Loucy (cell line): ENCODE results near the gene SMARCE1.

Source experiments
- H2AFZ ChIP-seq: fragments of 200-600 bp; sonication (generic); 2 replicates; pipeline ENCODE4 v1.6.0; 2016; ENCODE audit warnings: antibody characterized with exemption, mild to moderate bottlenecking, low read length, moderate library complexity
- H3F3A ChIP-seq: fragments of 200-600 bp; 2 replicates; pipeline ENCODE4 v1.6.0; 2016; ENCODE audit warnings: antibody characterized with exemption, low read depth, mild to moderate bottlenecking
- H3K27me3 ChIP-seq: fragments of 200-600 bp; sonication (generic); 2 replicates; pipeline ENCODE4 v1.6.1; 2014; ENCODE audit warnings: low read length, mild to moderate bottlenecking; ENCODE audit not compliant: insufficient read depth, poor library complexity, severe bottlenecking
- H3K36me3 ChIP-seq: fragments of 200-600 bp; sonication (generic); 2 replicates; pipeline ENCODE4 v1.6.1; 2016; ENCODE audit warnings: low read length; ENCODE audit not compliant: insufficient read depth
- H3K4me1 ChIP-seq: fragments of 200-600 bp; sonication (generic); 2 replicates; pipeline ENCODE4 v1.5.1; 2014; ENCODE audit warnings: low read length, mild to moderate bottlenecking; ENCODE audit not compliant: insufficient read depth, poor library complexity, severe bottlenecking
- H3K4me2 ChIP-seq: fragments of 200-600 bp; sonication (generic); 2 replicates; pipeline ENCODE4 v1.6.0; 2014; ENCODE audit warnings: antibody characterized with exemption, low read length, low read depth, mild to moderate bottlenecking; ENCODE audit not compliant: poor library complexity, severe bottlenecking
- H3K4me3 ChIP-seq: fragments of 200-600 bp; sonication (generic); 2 replicates; pipeline ENCODE4 v1.5.1; 2014; ENCODE audit warnings: low read length, mild to moderate bottlenecking, mixed read lengths; ENCODE audit not compliant: poor library complexity, severe bottlenecking
- H3K79me2 ChIP-seq: fragments of 200-600 bp; sonication (generic); 2 replicates; pipeline ENCODE4 v1.6.1; 2014; ENCODE audit warnings: low read length; ENCODE audit not compliant: insufficient read depth
- H3K9ac ChIP-seq: fragments of 200-600 bp; sonication (generic); 2 replicates; pipeline ENCODE4 v1.6.0; 2014; ENCODE audit warnings: mild to moderate bottlenecking, low read depth, low read length, moderate library complexity; ENCODE audit not compliant: poor library complexity, severe bottlenecking
- H3K9me2 ChIP-seq: fragments of 200-600 bp; sonication (generic); replicated peaks from 2 replicates; pipeline ENCODE4 v1.6.1; 2016; ENCODE audit warnings: low read depth, low read length, mixed read lengths
- H3K9me3 ChIP-seq: fragments of 200-600 bp; sonication (generic); 2 replicates; pipeline ENCODE4 v1.6.1; 2014; ENCODE audit warnings: mild to moderate bottlenecking, antibody characterized with exemption, low read length, low read depth; ENCODE audit not compliant: insufficient read depth
- H4K20me1 ChIP-seq: fragments of 200-600 bp; sonication (generic); 2 replicates; pipeline ENCODE4 v1.6.0; 2014; ENCODE audit warnings: antibody characterized with exemption, low read length, mild to moderate bottlenecking; ENCODE audit not compliant: insufficient read depth, poor library complexity, severe bottlenecking
- EZH2phosphoT487 ChIP-seq: fragments of 200-600 bp; IDR thresholded peaks from 2 replicates; pipeline ENCODE4 v1.6.1; 2018; ENCODE audit warnings: antibody characterized with exemption, mild to moderate bottlenecking, moderate library complexity, borderline replicate concordance
- TF ChIP-seq, protein P1 (sequence below): fragments of 200-600 bp; sonication (generic); conservative IDR thresholded peaks from 2 replicates; pipeline ENCODE4 v1.5.1; 2014; ENCODE audit warnings: mild to moderate bottlenecking, antibody characterized with exemption, low read length

Gene SMARCE1

DNA sequence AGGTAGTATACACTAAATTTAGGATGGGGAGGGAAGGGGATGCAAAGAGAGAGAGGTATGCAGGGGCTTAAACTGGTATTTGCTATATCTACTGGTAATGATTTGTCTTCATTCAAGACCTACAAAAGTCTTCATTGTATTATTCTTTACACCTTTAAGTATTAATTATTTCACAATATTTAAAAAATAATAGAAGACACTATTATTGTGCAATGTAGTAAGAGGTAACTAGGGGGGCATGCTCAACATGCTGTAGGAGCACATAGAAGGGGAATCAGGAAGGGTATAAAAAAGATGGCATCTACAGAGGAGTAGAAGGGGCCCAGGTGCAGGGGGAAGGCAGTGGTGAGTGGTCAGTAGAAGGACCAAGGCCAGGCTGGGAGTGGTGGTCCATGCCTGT lies 67.5 kb downstream of the SMARCE1 start:
- Histone ChIP-seq H3K4me1 (peaks cover 21% of the 10 kb centered on the region), H3K4me2 (no peak overlapping the region), H3K4me3 (no peak overlapping the region), H3K9me2 (no peaks in the 10 kb centered on the region), H2AFZ (no peak overlapping the region), H4K20me1 (no peaks in the 10 kb centered on the region), H3K9me3 (no peaks in the 10 kb centered on the region), H3K79me2 (no peaks in the 10 kb centered on the region), H3K9ac (no peak overlapping the region), H3K27me3 (no peaks in the 10 kb centered on the region), H3F3A (no peaks in the 10 kb centered on the region), H3K36me3 (no peaks in the 10 kb centered on the region)
- TF ChIP-seq EZH2phosphoT487, result no peak
- TF ChIP-seq, protein P1, sequence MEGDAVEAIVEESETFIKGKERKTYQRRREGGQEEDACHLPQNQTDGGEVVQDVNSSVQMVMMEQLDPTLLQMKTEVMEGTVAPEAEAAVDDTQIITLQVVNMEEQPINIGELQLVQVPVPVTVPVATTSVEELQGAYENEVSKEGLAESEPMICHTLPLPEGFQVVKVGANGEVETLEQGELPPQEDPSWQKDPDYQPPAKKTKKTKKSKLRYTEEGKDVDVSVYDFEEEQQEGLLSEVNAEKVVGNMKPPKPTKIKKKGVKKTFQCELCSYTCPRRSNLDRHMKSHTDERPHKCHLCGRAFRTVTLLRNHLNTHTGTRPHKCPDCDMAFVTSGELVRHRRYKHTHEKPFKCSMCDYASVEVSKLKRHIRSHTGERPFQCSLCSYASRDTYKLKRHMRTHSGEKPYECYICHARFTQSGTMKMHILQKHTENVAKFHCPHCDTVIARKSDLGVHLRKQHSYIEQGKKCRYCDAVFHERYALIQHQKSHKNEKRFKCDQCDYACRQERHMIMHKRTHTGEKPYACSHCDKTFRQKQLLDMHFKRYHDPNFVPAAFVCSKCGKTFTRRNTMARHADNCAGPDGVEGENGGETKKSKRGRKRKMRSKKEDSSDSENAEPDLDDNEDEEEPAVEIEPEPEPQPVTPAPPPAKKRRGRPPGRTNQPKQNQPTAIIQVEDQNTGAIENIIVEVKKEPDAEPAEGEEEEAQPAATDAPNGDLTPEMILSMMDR, result no peak

DNA sequence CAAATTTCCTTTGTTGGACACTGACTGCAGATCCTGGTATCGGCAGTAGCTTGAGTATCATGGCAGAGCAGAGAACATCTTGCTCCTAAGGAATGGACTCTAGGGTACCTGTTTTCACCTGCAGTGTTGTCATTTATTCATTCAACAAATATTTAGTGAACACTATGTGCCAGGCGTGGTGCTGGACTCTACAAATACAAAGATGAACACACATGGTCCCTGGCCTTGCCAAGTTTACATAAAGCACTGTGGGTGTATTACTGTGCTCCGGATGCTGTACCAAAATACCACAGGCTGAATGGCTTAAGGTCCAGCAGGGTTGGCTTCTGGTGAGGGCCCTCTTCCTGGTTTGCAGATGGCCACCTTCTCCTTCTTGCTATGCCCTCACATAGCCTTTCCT lies 68.1 kb downstream of the SMARCE1 start:
- no peaks in the 10 kb centered on the region for H4K20me1 ChIP-seq
- TF ChIP-seq, protein P1, result no peak
- TF ChIP-seq EZH2phosphoT487, result no peak
- no peaks in the 10 kb centered on the region for H3K27me3 ChIP-seq
- no peak overlapping the region for H3K4me2 ChIP-seq
- no peak overlapping the region for H3K9ac ChIP-seq
- H3K4me1 ChIP-seq, result peaks cover 21% of the 10 kb centered on the region
- no peak overlapping the region for H2AFZ ChIP-seq
- H3K9me3 ChIP-seq, result no peaks in the 10 kb centered on the region; the same call in 1 of the 2 replicates
- H3K4me3 ChIP-seq, result no peak overlapping the region
- no peaks in the 10 kb centered on the region for H3F3A ChIP-seq
- no peaks in the 10 kb centered on the region for H3K79me2 ChIP-seq
- no peaks in the 10 kb centered on the region for H3K9me2 ChIP-seq
- H3K36me3 ChIP-seq, result no peaks in the 10 kb centered on the region

DNA sequence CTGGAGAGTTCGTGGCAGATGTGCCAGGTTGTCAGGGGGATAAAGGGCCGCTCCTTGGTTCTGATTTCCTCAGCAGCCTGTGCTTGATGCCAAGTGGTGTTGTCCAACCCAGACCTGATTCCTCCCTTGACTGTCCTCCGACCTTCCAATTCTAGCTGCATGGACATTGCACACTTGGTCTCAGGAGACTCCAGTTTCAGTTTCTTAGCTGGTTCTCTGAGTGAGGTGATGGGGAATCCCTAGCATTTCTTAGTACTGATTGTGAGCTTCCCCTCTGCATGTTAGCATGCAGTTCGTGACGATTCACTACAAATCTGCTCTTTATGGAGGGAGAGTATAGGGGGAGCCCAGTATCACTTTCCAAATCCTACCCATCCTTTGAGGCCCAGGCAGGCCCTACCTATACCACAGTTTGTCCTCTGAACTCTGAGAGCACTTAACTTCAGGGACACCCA lies 70.0 kb downstream of the SMARCE1 start:
- H2AFZ ChIP-seq, result no peak overlapping the region
- peaks cover 19% of the 10 kb centered on the region for H3K4me1 ChIP-seq
- H3F3A ChIP-seq, result no peaks in the 10 kb centered on the region
- no peaks in the 10 kb centered on the region; the same call in 1 of the 2 replicates for H3K9me3 ChIP-seq
- H3K36me3 ChIP-seq, result no peaks in the 10 kb centered on the region
- no peak overlapping the region for H3K9ac ChIP-seq
- H3K79me2 ChIP-seq, result no peaks in the 10 kb centered on the region
- TF ChIP-seq, protein P1, result no peak
- TF ChIP-seq EZH2phosphoT487, result no peak
- H3K4me3 ChIP-seq, result no peak overlapping the region
- no peaks in the 10 kb centered on the region for H4K20me1 ChIP-seq
- no peak overlapping the region for H3K4me2 ChIP-seq
- H3K27me3 ChIP-seq, result no peaks in the 10 kb centered on the region
- no peaks in the 10 kb centered on the region for H3K9me2 ChIP-seq
